Esophagus squamous epithelium (tissue), 4 donors: ENCODE measurements around the gene PMEPA1.

Source experiments
- CTCF ChIP-seq, 6 experiments: fragments of 450-650 bp in 4 of 6; fragments of 200-600 bp in 2 of 6; sonication (generic) in 2 of 6; IDR thresholded peaks; one replicate each; pipeline ENCODE4 v1.5.1; 2016 to 2019; ENCODE audit warnings: antibody characterized with exemption in 6 of 6, mild to moderate bottlenecking in 4 of 6, moderate library complexity in 4 of 6
- POLR2A ChIP-seq, 4 donors: fragments of 450-650 bp; IDR thresholded peaks; one replicate each; pipeline ENCODE4 v1.6.1; 2017; ENCODE audit warnings: antibody characterized with exemption in 4 of 4, mild to moderate bottlenecking in 4 of 4, moderate library complexity in 3 of 4

DNA sequence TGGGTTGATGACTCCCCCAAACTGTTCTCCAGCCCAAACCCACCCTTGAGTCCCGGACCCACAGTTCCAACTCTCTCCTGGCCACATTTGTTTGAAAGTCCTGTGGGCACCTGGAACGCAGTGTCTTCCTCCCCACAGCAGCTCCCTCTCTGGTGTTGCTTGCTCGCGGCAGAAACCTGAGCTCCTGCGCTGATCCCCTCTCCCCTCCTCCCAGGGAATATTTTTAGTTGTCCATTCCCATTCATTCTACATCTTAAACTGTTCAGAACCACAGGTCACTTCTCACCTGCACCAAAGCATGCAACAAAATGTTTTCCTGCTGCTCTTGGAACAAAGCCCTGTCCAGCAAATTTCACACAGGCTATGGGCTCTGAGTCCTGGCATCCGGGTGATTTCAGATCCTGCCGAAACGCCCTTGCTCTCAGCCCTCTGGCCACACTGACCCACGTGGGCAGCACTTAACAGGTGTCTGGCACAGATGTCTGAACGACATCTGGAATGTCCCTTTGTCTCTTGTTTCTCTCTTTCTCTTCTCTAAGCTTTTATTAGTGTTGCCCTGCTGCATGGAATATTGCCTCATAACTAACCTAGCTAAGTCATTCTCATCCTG lies 27.0 kb upstream of the PMEPA1 start:
- TF ChIP-seq CTCF (IDR thresholded peaks at IDR 0.05), result no peak
- no peak for TF ChIP-seq POLR2A (IDR thresholded peaks at IDR 0.05)
